H9 (cell line): ENCODE results near the gene MTA3. TPM values are rescaled to one million over a fixed set of nuclear protein-coding genes. Genes with fewer than 3 reads are reported as not detected.

Experiments used
- DNase-seq: peaks from one replicate; pipeline ENCODE4 v3.0.0-alpha.2; 2017
- H2AFZ ChIP-seq: one replicate; pipeline ENCODE4 v1.6.1; 2013; ENCODE audit warnings: mild to moderate bottlenecking, low read length, control low read depth, moderate library complexity
- H2AK5ac ChIP-seq: 2 replicates; pipeline ENCODE4 v1.6.1; 2013; ENCODE audit warnings: low read length, control low read depth, mixed read lengths; ENCODE audit not compliant: insufficient read length
- H2BK120ac ChIP-seq: one replicate; pipeline ENCODE4 v1.6.1; 2013; ENCODE audit warnings: low read depth, mild to moderate bottlenecking, low read length, control low read depth, inconsistent platforms; ENCODE audit not compliant: poor library complexity, severe bottlenecking
- H2BK12ac ChIP-seq: 2 replicates; pipeline ENCODE4 v1.6.1; 2013; ENCODE audit warnings: low read length, control low read depth, mixed read lengths, low read depth; ENCODE audit not compliant: insufficient read length
- H2BK15ac ChIP-seq: 2 replicates; pipeline ENCODE4 v1.6.1; 2013; ENCODE audit warnings: low read depth, low read length, control low read depth
- H2BK20ac ChIP-seq: one replicate; pipeline ENCODE4 v1.6.1; 2013; ENCODE audit warnings: low read depth, mild to moderate bottlenecking, low read length, control low read depth, inconsistent platforms; ENCODE audit not compliant: poor library complexity, severe bottlenecking
- H2BK5ac ChIP-seq: 2 replicates; pipeline ENCODE4 v1.6.1; 2013; ENCODE audit warnings: low read length, control low read depth, mixed read lengths; ENCODE audit not compliant: insufficient read length
- H3K14ac ChIP-seq: 2 replicates; pipeline ENCODE4 v1.6.1; 2013; ENCODE audit warnings: low read length, control low read depth; ENCODE audit not compliant: insufficient read depth
- H3K18ac ChIP-seq: 2 replicates; pipeline ENCODE4 v1.6.1; 2013; ENCODE audit warnings: low read depth, mild to moderate bottlenecking, mixed read lengths, low read length, control low read depth; ENCODE audit not compliant: insufficient read length
- H3K23ac ChIP-seq: 2 replicates; pipeline ENCODE4 v1.6.1; 2013; ENCODE audit warnings: low read length, control low read depth, mixed read lengths, low read depth; ENCODE audit not compliant: insufficient read length
- H3K23me2 ChIP-seq: 2 replicates; pipeline ENCODE4 v1.6.1; 2013; ENCODE audit warnings: low read depth, mild to moderate bottlenecking, mixed read lengths, low read length, control low read depth; ENCODE audit not compliant: insufficient read length, poor library complexity, severe bottlenecking
- H3K27ac ChIP-seq: 2 replicates; pipeline ENCODE4 v1.5.1; 2013; ENCODE audit warnings: low read length, control low read depth, mixed read lengths, low read depth; ENCODE audit not compliant: insufficient read length
- H3K27me3 ChIP-seq: 2 replicates; pipeline ENCODE4 v1.6.1; 2013; ENCODE audit warnings: low read length, control low read depth, inconsistent platforms; ENCODE audit not compliant: insufficient read depth
- H3K4ac ChIP-seq: 2 replicates; pipeline ENCODE4 v1.6.1; 2013; ENCODE audit warnings: low read depth, mild to moderate bottlenecking, control low read depth, inconsistent platforms, low read length, moderate library complexity
- H3K4me1 ChIP-seq: 2 replicates; pipeline ENCODE4 v1.6.1; 2013; ENCODE audit warnings: low read length, control low read depth, inconsistent platforms; ENCODE audit not compliant: insufficient read depth
- H3K4me2 ChIP-seq: 2 replicates; pipeline ENCODE4 v1.6.1; 2013; ENCODE audit warnings: low read length, control low read depth, mixed read lengths; ENCODE audit not compliant: insufficient read length, insufficient read depth
- H3K56ac ChIP-seq: 2 replicates; pipeline ENCODE4 v1.6.1; 2013; ENCODE audit warnings: low read depth, mild to moderate bottlenecking, mixed read lengths, low read length, control low read depth; ENCODE audit not compliant: insufficient read length
- H3K79me1 ChIP-seq: 2 replicates; pipeline ENCODE4 v1.6.1; 2013; ENCODE audit warnings: low read depth, mild to moderate bottlenecking, moderate library complexity, low read length, control low read depth, inconsistent platforms; ENCODE audit not compliant: insufficient read depth, poor library complexity, severe bottlenecking
- H3K79me2 ChIP-seq: 2 replicates; pipeline ENCODE4 v1.6.1; 2013; ENCODE audit warnings: low read length, control low read depth, inconsistent platforms; ENCODE audit not compliant: insufficient read depth
- H3K9ac ChIP-seq: 2 replicates; pipeline ENCODE4 v1.6.1; 2013; ENCODE audit warnings: low read length, control low read depth, mixed read lengths; ENCODE audit not compliant: insufficient read length; ENCODE audit errors: extremely low read depth
- H3K9me3 ChIP-seq: one replicate; pipeline ENCODE4 v1.6.1; 2013; ENCODE audit warnings: low read depth, low read length, inconsistent platforms; ENCODE audit not compliant: control insufficient read depth
- H3T11ph ChIP-seq: one replicate; pipeline ENCODE4 v1.6.1; 2013; ENCODE audit warnings: mild to moderate bottlenecking, low read length, control low read depth, inconsistent platforms
- H4K20me1 ChIP-seq: one replicate; pipeline ENCODE4 v1.6.1; 2013; ENCODE audit not compliant: control insufficient read depth, insufficient read length, insufficient read depth
- H4K5ac ChIP-seq: 2 replicates; pipeline ENCODE4 v1.6.1; 2013; ENCODE audit warnings: low read depth, mild to moderate bottlenecking, mixed read lengths, low read length, control low read depth; ENCODE audit not compliant: insufficient read length
- H4K8ac ChIP-seq: replicated peaks from 2 replicates; pipeline ENCODE4 v1.6.1; 2013; ENCODE audit warnings: low read length, control low read depth, mixed read lengths, low read depth; ENCODE audit not compliant: insufficient read length
- H4K91ac ChIP-seq: 2 replicates; pipeline ENCODE4 v1.6.1; 2013; ENCODE audit warnings: low read depth, mild to moderate bottlenecking, moderate library complexity, mixed read lengths, low read length, control low read depth; ENCODE audit not compliant: insufficient read length
- H3K27ac Mint-ChIP-seq, 3 experiments: 2 replicates in 2 of 3; 3 replicates in 1 of 3; pipeline ENCODE4 v1.8.0; 2020 to 2021; ENCODE audit warnings: mixed read lengths in 3 of 3, mild to moderate bottlenecking in 1 of 3, moderate library complexity in 1 of 3
- H3K27me3 Mint-ChIP-seq: 2 replicates; pipeline ENCODE4 v1.8.0; 2021; ENCODE audit warnings: low read depth, mild to moderate bottlenecking, moderate library complexity, mixed read lengths
- H3K36me3 Mint-ChIP-seq, 3 experiments: 2 replicates in 2 of 3; 3 replicates in 1 of 3; pipeline ENCODE4 v1.8.0; 2020 to 2021; ENCODE audit warnings: low read depth in 3 of 3, mixed read lengths in 3 of 3; ENCODE audit not compliant: insufficient read depth in 1 of 3
- H3K4me1 Mint-ChIP-seq, 2 experiments: 2 replicates each; pipeline ENCODE4 v1.8.0; 2020; ENCODE audit warnings: mixed read lengths in 2 of 2
- H3K4me3 Mint-ChIP-seq, 2 experiments: 2 replicates in 1 of 2; 3 replicates in 1 of 2; pipeline ENCODE4 v1.8.0; 2020 to 2021; ENCODE audit warnings: mild to moderate bottlenecking in 2 of 2, mixed read lengths in 2 of 2, moderate library complexity in 1 of 2
- H3K9me3 Mint-ChIP-seq, 2 experiments: 2 replicates in 1 of 2; 3 replicates in 1 of 2; pipeline ENCODE4 v1.8.0; 2020; ENCODE audit warnings: mild to moderate bottlenecking in 2 of 2, mixed read lengths in 2 of 2, moderate library complexity in 1 of 2
- CTCF ChIP-seq: fragments of 200-600 bp; sonication (generic); conservative IDR thresholded peaks from 3 replicates; pipeline ENCODE4 v1.8.0; 2021; ENCODE audit warnings: antibody characterized with exemption, mild to moderate bottlenecking
- WGBS: extraction: QIAGEN DNeasy Blood & Tissue Kit; methylation state at CpG from one replicate; pipeline ENCODE4 v1.1.7; 2013; ENCODE audit warnings: missing lambda C conversion rate, low lambda C conversion rate, mixed read lengths; ENCODE audit not compliant: insufficient read length; ENCODE audit errors: extremely low coverage; 5-methylcytosine and 5-hydroxymethylcytosine counted together
- total RNA-seq: library from RNA; stranded (reverse); gene quantifications from 2 replicates; pipeline ENCODE4 v1.2.1, GENCODE V29; 2021

The MTA3 gene
- total RNA-seq, 1 experiment from 2014 or later: 253 TPM

GRCh38 chr2:42788882-42789281 lies 220.4 kb downstream of the MTA3 start:
- H3K4me1 ChIP-seq: no peaks in the 10 kb centered on the region
- WGBS: no CpG with 5 or more reads among the region's 4 CpGs
- H2BK5ac ChIP-seq: no peak overlapping the region
- no peaks in the 10 kb centered on the region for H3K9me3 Mint-ChIP-seq
- H3K4me2 ChIP-seq: no peak overlapping the region
- peaks cover 7% of the 10 kb centered on the region; the same call in 1 of the 2 replicates for H3K27me3 ChIP-seq
- H2BK15ac ChIP-seq: no peak overlapping the region
- H2AK5ac ChIP-seq: no peak overlapping the region
- H3K56ac ChIP-seq: no peak overlapping the region
- no peak overlapping the region for H3K18ac ChIP-seq
- H4K91ac ChIP-seq: no peak overlapping the region
- no peak overlapping the region for H2BK120ac ChIP-seq
- no peak overlapping the region for H3K9ac ChIP-seq
- peaks cover 19 to 47% of the 10 kb centered on the region in 2 experiments for H3K4me1 Mint-ChIP-seq
- H3K27ac Mint-ChIP-seq: no peak overlapping the region
- no peaks in the 10 kb centered on the region for H3K9me3 ChIP-seq
- no peak overlapping the region for H3K27ac ChIP-seq
- H4K8ac ChIP-seq: no peak overlapping the region
- H3K23me2 ChIP-seq: peaks cover 13% of the 10 kb centered on the region
- no peak overlapping the region for H3T11ph ChIP-seq
- no peaks in the 10 kb centered on the region for H3K79me2 ChIP-seq
- no peak overlapping the region for H2BK12ac ChIP-seq
- no peak overlapping the region for H3K14ac ChIP-seq
- no peaks in the 10 kb centered on the region for H4K20me1 ChIP-seq
- H3K4me3 Mint-ChIP-seq: no peak overlapping the region; a peak in 1 of 5 replicates
- H3K79me1 ChIP-seq: no peaks in the 10 kb centered on the region
- no peak overlapping the region for H3K4ac ChIP-seq
- H3K36me3 Mint-ChIP-seq: peaks cover 0 to 2% (median 0%) of the 10 kb centered on the region in 3 experiments; a peak in 4 of 7 replicates
- no peak overlapping the region for H4K5ac ChIP-seq
- H3K23ac ChIP-seq: no peak overlapping the region
- H2AFZ ChIP-seq: no peak overlapping the region
- H2BK20ac ChIP-seq: no peak overlapping the region
- DNase-seq: no peak
- peaks cover 31% of the 10 kb centered on the region for H3K27me3 Mint-ChIP-seq
- no peak for TF ChIP-seq CTCF
